GM12873 (cell line): ENCODE data around the gene POU6F2.

Experiments
- TF ChIP-seq, protein P1 (sequence below): IDR thresholded peaks from 2 replicates; pipeline ENCODE4 v1.5.1; 2012; ENCODE audit warnings: low read depth, mild to moderate bottlenecking, moderate library complexity, low read length, control low read depth; ENCODE audit not compliant: insufficient read depth; ENCODE audit errors: missing control alignments

POU6F2 gene

DNA sequence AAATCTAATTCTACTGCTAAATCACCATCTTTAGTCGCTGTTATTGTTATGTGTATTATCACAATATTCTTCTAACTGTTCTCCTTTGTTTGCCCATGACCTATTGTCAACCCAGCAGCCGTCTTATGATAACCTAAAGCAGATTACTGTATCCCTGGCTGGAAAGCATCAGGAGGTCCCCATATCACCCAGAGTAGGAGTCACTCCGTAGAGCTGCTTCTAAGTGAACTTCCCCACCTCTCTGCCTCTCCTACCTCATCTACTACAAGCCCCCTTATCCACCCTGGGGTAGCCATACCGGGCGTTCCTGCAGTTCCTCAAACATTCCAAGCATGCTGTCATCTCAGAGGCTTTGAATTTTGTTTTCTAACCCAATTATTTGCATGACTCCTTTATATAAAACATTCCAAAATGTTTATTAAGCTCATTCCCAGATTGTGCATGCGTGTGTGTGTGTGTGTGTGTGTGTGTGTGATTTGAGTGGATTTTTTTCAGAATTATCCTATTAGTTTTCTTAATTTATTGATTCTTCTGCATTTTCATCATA lies 39.7 kb downstream of the POU6F2 start:
- TF ChIP-seq, protein P1, sequence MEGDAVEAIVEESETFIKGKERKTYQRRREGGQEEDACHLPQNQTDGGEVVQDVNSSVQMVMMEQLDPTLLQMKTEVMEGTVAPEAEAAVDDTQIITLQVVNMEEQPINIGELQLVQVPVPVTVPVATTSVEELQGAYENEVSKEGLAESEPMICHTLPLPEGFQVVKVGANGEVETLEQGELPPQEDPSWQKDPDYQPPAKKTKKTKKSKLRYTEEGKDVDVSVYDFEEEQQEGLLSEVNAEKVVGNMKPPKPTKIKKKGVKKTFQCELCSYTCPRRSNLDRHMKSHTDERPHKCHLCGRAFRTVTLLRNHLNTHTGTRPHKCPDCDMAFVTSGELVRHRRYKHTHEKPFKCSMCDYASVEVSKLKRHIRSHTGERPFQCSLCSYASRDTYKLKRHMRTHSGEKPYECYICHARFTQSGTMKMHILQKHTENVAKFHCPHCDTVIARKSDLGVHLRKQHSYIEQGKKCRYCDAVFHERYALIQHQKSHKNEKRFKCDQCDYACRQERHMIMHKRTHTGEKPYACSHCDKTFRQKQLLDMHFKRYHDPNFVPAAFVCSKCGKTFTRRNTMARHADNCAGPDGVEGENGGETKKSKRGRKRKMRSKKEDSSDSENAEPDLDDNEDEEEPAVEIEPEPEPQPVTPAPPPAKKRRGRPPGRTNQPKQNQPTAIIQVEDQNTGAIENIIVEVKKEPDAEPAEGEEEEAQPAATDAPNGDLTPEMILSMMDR = no peak

DNA sequence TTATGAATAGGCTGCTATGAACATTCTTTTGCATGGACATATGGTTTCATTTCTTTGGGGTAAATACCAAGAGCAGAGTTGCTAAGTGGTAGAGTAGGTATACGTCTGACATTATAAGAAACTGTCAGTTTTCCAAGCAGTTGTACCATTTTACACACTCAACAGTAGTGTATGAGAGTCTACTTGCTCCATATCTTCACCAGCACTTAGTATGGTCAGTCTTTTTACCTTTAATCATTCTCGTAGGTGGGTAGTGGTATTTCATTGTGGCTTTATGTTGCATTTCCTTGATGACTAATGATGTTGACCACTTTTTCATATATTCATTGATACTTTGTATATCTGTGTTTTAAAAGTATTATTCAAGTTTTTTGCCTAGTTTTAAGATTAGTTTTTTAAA lies 45.1 kb downstream of the POU6F2 start:
- TF ChIP-seq, protein P1 = no peak

DNA sequence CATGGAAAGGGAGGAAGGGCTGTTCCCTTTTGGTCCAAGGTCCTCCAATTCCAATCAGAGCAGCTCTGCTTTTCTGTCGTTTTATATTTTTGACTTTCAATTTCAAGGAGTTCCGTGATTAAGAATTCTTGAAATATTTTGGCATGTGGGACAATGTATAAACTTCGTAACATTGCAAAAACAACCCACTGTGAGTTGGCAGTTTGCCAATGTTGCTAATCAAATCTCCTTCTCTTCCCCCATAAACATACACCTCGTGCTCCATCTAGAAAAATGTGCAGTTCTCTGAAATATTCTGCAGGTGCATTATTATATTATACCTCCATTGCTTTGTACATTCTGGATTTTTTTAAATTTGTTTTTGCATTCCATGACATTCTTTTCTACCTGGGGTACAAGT lies 49.8 kb downstream of the POU6F2 start:
- TF ChIP-seq, protein P1 = no peak

DNA sequence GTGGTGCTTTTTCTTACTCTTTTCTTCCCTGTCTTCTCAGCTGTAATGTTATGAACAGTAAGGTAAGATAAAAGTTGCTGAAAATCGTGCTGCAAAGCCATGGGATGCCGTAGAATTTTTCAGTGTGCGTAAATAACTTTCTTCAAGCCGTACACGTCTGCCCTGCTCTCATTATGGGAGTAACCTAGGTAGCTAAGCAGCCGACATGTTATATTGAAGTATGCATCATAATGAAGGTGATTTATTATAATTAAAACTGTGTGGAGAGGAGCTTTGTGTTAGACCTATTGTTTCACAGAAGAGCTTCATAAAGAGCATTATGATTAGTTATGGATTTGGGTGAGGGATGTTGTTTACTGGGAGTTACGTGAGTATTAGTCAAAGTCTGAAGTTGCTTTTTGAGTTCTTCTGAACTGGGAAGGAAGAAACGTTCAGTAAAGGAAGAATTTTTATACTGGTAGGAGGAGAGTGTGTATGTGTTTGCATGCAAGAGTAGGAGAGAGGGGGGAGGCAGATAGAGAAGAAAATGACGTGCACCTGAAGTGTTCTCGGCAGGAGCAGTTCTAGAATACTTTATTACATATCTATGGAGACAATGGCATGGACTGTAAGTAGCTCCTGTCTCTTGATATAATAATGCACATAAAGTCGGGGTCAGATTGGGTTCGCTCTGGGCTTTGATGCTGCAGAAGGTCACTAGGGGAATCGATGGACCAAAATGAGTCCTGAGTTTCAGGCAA lies 56.3 kb downstream of the POU6F2 start:
- TF ChIP-seq, protein P1 = no peak

DNA sequence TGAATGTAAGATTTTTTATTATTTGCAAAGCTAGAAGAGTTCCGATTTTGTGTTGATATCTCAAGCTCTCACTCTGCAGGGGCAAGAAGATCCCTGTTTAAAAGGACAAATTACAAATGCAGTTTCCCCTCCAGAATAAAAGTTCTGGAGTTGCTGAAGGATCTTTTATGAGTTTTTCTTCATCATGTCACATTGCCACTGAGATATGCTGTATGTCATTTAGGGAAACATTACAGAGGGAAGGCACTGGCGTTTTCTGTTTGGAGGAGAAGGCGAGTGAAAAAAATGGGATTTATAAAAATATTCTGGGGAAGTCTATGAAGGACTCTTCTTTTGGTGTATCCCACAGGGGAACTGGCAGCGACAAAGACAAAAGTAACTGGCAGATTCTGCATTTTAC lies 57.4 kb downstream of the POU6F2 start:
- TF ChIP-seq, protein P1 = no peak

DNA sequence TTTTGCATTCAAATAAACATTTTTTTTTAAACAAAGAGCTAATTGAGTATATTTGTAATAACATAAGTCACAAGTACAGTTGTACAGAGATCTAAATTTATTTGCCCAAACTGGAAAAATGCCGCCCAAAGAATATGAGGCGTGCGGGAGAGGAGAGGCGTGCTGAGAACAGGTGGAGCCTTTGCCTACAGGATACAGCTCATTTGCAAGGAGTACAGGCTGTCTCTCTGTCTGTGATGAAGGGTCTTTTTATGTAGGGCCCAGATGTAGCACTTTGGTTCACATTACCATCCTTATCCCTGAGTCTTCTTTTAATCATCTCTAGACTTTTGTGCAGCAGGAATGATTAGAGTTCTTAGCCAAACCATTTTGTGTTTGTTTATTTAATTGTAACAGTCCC lies 58.2 kb downstream of the POU6F2 start:
- TF ChIP-seq, protein P1 = no peak

DNA sequence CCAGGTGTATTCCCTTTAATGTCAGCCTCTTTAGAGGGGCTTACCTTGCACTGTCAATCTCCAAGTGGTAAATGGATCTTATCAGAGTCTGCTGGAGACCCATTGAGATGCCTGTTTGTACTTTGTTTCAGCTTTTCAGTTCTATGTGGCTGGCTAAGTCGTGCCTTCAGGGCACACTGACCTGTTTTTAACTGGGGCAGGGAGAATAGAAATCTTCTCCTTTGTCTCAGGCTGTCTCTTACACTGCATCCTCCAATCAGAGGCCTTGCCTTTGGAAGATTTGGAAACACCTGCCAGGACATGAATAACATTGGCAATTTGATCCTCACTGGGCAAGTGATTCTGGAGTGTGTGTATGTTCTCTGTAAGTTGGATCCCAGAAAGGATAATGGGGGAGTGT lies 65.0 kb downstream of the POU6F2 start:
- TF ChIP-seq, protein P1 = no peak
